HK-2 (cell line): ENCODE data around the gene MKRN1.
A peak's percentile ranks its signal among the peaks of the same experiment; 100 is the strongest.
"Not testable (repeated sequence)": the region's sequence is repeated elsewhere in the genome, so short reads cannot be mapped to it uniquely, and the experiment has no call there.

Experiments
- DNase-seq: peaks from one replicate; pipeline ENCODE4 v3.0.0-alpha.2; 2018; ENCODE audit not compliant: unreplicated experiment

MKRN1 gene, protein sequence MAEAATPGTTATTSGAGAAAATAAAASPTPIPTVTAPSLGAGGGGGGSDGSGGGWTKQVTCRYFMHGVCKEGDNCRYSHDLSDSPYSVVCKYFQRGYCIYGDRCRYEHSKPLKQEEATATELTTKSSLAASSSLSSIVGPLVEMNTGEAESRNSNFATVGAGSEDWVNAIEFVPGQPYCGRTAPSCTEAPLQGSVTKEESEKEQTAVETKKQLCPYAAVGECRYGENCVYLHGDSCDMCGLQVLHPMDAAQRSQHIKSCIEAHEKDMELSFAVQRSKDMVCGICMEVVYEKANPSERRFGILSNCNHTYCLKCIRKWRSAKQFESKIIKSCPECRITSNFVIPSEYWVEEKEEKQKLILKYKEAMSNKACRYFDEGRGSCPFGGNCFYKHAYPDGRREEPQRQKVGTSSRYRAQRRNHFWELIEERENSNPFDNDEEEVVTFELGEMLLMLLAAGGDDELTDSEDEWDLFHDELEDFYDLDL

DNA sequence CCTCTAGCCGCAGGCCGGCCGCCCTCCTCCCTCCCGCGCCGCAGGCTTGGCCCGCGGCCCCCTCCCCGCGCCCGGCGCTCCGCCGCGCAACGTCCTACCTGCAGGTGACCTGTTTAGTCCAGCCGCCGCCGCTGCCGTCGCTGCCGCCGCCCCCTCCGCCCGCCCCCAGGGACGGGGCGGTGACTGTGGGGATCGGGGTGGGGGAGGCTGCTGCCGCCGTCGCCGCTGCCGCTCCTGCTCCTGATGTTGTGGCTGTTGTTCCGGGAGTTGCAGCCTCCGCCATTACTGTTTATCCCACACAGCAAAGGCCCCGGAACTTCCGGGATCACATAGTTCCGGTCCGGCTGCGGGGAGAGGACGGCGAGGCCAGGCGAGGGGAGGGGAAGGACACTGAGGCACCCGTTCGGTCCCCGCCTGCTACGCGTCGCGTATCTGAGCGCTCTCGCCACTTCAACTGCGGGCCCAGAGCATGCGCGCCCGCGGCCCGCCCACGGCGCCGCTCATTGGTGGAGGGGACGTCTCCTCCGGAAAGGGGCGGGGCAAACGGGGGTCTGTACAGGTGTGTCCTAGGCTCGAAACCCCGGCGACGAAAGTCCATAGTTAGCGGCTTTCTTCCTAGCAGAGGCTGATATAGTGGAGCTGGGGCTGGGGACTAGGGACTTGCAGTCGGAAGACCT, at the start of gene MKRN1:
TSS of gene MKRN1 (minus strand) at position 444 of the 677 bp plus-strand sequence. CDS start at position 283, 161 bp downstream.
- peak; percentile 93 for DNase-seq

DNA sequence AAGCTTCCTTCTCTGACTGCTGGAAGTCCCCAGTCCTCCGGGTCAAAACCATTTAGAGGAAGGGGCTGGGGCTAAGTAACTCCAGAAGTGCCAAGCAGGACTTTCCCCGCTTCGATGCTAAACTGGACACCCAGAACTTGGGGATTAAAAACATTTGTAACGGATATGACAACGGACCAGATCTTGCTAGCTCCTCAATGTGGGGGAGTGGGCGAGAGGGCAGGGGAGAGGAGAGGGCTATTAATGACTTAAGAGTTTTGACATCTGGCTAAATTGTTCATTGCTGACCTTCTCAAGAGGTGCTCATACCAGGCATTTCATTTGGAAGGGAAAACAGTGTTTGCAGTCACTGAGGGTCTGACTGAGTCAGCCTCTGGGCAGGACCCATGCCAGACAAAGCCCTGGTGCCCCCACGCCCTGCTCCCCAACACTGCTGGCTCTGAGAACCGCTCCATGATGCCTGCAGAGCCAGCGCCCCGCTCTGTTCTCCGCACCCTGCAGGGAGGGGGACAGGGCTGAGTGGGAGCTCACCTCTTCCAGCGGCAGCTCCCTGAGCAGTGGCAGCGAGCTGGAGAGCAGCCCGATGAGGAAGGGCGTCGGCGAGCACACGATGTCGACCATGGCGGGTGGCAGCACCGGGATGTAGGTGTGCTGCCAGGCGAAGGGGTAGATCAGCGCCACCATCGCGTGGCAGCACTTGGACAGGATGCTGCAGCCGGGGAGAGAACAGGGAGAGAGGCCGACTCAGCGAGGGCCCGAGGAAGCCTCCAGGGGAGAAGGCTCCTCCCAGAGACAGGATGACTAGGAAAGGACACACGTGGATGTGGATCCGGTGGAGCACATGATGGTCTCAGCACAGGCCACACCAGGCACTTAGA, 47.7 kb upstream of the MKRN1 start:
- no peak for DNase-seq

DNA sequence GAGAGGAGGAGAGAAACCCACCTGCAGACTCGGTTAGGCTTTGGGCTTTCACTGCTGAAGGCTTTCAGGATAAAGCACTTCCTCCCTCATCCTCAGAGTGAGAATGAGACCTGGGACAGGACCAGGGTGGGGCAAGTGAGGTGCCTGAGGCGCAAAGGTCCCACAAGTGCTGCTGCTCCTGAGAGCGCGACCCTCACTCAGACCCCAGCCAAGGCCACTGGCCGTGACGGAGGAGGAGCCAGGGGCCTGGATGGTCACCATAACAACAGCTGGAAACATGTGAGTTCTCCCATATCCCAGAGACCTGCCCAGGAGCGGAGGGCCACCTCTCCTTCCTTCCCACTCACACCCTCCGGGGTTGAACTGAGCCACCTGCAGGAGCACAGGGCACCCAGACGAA, 46.9 kb upstream of the MKRN1 start:
- no peak for DNase-seq

DNA sequence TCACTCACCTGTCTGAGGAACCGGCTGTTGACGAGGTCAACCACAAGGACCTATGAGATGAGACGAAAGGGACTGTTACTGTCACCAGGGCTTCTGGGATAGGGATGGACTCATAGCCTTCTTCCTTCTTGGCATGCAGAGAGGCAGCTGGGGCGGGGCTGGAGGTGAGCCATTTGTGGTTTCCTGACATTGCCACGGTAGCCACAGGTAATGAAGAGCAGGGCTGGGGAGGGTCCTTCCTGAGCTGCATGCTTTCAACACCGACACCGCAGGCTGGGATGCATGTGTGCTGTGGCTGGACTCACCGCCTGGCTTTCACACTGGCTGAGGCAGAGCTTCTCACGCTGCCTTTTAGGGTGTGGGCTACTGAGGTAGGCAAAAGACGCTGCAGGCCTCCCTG, 46.4 kb upstream of the MKRN1 start:
- no peak for DNase-seq

DNA sequence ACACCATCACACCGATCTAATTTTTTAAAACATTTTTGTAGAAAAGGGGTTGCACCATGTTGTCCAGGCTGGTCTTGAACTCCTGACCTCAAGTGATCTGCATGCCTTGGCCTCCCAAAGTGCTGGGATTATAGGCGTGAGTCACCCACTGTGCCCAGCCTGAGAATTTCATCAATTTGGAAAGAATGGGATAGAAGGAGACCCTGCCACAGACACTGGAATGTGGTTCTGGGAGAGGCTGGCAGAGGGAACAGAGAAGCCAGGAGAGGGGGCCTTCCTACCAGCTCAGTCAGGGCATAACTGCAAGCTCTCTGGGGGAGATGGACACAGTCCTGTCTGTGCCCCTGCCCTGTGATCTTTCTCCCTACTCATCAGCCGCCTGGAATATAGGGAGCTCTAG, 42.1 kb upstream of the MKRN1 start:
- no peak for DNase-seq

DNA sequence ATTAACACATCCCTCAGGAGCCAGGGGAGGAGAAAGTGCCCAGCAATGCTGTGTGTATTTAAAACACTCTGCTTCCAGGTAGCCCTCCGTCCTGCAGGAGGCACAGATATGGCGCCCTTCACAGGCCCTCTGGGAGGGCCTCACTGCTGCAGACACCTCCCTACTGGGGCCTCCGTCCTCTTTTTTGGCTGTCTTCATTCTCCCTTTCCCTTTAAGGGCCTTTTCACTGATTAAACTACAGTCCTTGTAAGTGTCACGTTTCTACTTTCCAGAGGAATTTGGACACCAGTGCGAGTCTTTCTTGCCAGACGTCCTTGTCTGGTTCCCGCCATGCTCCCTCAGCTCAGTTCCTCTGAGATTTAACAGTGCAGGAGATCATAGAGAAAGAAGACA, 39.7 kb upstream of the MKRN1 start:
- DNase-seq = no peak

DNA sequence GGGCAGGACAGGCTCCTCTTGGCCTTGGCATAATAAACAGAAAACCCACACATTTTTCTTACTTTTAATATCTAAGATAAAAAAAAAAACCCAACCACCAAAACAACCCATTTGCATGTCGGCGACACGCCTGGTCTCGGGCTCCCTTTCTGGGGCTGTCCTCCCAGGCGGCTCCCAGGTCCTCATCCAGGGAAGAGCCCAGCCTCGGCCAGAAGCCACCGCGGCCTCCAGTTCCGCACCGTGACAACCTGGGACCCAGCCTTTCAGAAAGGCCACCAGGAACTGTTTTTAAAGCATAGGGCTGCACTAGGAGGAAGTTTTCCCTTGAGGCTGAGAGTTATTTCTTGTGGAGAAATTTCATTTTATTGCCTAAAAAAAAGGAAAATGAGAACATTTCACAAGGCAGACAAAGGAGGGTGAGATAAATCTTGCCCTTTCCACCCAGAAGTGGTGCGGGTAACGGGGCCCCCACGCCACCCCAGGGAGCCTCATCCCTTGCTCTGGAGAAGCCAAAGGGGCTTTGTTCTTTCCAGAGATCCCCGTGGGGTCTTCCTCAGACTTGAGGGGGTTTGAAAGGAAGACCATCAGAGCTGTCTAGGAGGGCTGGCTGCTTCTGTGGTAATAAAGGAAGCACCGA, 39.2 kb upstream of the MKRN1 start:
- DNase-seq = no peak

DNA sequence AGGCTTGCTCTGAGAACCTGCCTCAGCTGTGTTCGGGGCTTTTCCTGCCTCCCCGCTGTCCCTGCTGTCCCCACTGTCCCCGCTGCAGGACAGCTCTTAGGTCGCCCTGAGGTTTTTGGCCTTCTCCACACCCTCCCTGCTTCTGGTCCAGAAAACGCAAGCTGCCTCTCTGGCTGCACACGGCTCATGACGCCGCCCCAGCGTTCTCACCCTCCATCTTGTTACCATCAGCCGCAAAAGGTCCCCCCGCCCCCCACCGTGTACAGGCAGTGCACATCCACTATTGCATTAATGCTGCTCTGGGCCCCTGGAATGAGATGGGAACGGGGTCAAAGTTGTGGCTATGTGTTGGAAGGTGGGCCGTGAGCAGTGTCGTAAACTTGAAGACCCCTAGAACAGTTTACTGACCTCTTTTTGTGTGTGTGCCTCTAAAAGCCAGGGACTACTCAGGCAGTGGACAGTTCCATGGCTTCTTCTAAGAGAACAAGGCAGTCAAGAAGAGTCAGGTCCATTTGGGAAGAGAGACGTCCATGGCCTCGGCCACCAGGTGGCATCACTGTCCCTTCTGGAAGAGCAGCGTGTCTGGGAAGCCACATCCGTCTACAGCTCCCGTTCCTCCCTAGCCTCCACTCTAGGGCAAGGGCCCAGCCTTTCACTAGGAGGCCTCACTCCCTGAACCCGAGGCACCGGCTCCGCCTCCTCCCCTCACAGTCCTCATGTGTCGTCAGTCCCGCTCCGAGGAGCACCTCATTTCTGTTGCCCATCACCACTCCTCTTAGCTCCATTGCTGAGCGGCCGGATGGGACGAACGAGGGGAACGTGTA, 38.5 kb upstream of the MKRN1 start:
- peak; percentile 86 for DNase-seq

DNA sequence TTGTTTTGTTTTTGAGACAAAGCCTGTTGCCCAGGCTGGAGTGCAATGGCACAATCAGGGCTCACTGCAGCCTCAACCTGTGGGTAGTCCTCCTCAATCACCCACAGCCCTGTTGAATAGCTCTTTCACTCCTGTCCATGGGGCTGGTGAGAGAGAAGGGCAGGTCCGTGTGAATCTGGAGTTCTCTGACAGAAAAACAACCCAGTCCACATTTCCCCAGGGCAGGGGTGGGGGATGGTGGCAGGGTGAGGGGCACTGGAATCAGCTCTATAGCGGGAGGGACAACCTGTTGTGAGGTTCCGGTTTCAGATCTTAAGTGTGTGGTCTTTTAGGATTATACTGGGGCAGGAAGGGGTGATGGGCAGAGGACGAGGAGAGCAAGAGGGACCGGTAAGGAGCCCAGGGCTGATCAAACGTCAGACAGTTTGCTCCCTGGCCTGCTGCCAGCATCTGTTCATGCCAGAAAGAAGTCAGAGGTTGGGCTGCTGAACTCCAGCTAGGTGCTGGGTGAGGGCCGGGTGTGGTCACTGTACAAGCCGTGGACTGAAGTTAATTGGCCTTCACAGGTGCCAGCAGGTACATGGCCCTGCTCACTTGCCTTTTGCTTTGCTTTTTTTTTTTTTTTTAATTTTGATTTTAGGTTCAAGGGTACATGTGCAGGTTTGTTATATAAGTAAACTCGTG, 33.2 kb upstream of the MKRN1 start:
- DNase-seq = peak; percentile 29

DNA sequence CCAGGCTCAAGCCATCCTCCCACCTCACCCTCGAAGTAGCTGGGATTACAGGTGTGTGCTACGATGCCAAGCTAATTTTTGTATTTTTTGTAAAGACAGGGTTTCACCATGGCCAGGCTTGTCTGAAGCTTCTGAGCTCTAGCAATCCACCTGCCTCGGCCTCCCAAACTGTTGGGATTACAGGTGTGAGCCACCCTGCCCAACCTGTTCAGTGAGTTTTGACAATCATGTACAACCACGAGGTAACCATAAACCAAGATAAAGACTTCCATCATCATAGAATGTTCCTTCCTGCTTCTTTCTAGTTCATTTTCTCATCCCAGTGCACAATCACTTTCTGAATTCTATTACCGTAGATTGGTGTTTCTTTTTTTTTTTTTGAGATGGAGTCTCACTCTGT, 30.5 kb upstream of the MKRN1 start:
- no peak for DNase-seq

DNA sequence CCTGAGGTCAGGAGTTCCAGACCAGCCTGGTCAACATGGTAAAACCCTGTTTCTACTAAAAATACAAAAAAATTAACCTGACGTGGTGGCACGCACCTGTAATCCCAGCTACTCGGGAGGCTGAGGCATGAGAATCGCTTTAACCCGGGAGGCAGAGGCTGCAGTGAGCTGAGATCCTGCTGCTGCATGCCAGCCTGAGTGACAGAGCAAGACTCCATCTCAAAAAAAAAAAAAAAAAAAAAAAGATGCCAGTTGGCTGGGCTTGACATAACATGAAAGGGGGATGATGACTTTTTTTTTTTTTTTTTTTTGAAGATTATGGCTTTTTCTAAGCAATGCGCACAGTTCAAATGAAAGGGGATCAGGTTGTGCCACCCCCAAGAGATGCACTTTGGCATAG, 28.3 kb upstream of the MKRN1 start:
- not testable (repeated sequence) for DNase-seq

DNA sequence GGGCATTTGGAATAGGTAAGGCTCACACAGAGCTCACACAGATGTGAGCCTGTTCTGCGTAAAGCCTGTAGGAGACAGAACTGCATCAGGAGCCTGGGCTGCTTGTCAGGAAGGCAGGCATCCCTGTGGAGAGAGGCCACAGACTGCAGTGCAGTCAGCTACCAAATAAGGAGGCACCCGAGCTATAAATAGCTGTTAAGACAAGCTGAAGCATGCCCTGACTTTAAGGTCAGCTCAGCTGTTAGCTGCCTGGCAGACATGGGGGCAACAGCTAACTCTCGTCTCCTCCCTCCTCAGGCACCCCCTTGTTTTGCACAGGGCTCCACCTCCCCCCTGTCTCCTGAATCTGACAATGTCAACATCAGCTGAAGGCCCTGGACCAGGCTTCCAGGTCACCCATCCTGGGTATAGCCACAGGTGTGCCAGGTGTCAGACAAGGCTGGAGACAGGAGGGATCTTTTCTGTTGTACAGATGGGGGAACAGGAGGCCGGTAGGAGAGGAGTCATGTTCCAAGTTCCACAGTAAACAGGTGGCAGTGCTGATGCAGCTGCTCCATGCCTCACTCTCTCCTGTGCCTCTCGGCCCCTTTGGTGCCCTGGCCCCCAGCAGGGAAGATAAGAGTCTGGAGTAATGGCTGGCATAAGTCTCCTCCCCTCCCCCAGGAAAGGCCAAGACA, 27.6 kb upstream of the MKRN1 start:
- no peak for DNase-seq

DNA sequence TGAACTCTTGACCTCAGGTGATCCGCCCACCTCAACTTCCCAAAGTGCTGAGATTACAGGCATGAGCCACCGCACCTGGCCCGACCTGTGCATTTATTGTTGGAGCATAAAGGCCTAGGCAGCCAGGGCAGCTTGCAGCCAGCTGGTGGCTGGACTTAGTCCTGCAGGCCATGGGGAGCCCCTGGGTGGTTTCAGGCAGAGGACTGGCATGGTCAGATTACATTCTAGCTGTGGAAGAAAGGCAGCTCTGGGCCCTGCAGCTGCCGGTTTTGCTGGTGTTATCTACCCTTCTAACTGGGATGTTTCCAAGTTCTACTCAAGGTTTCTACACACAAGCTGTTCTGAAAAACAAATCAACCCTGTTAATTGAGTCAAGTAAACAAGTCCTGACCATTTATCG, 22.7 kb upstream of the MKRN1 start:
- no peak for DNase-seq

DNA sequence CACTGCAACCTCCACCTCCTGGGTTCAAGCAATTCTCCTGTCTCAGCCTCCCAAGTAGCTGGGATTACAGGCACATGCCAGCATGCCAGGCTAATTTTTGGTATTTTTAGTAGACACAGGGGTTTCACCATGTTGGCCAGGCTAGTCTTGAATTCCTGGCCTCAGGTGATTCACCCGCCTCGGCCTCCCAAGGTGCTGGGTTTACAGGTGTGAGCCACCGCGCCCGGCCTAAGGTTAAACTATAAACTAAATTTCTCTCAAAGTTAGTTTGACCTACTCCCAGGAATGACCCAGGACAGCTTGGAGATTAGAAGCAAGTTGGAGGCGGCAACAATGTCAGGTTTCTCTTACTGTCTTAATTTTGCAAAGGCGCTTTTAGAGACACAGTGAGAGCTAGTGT, 18.5 kb upstream of the MKRN1 start:
- not testable (repeated sequence) for DNase-seq

DNA sequence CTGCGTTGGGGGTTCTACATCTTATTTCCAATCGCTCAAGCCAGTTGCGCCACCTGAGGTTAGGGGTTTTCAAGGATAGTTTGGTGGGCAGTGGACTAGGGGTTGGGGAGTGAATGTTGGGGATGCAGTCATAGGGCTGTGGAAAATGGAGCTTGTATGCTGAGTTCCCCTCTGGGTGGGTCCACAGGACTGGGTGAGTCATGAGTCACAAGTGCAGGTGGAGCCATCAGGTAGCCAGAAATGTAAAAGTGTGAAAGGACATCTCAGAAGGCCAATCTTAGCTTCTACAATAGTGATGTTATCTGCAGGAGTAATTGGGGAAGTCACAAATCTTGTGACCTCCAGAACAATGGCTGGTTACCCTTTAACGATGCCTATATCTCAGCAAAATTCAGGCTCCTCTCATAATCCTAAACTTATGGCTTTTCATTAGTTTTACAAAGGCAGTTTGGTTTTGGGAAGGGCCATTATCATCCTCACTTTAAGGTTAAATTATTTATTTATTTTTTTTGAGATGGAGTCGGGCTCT, 18.0 kb upstream of the MKRN1 start:
- no peak for DNase-seq

DNA sequence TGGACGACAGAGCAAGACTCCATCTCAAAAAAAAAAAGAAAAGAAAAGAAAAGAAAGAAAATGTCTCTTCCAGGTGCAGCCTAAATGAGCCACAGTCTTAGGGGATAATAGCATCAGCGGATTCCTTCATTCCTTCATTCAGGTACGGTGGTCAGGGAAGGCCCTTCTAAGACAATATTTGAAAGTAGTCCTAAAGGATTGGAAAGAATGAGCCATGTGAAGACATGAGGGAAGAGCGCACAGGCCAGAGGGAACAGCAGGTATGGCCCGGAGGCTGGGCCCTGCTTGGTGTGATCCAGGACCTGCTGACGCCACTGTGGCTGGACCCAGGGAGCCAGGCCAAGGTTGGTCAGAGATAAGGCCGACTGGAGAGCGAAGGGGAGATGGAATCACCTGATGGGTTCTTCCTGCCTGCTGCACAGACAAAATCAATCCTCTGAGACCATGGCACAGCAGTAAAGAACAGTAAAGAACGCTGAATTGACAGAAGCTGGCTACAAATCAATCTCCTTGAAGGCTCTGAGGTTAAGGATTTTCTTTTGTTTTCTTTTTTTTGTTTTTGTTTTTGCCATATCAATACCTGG, 16.3 kb upstream of the MKRN1 start:
- no peak for DNase-seq

DNA sequence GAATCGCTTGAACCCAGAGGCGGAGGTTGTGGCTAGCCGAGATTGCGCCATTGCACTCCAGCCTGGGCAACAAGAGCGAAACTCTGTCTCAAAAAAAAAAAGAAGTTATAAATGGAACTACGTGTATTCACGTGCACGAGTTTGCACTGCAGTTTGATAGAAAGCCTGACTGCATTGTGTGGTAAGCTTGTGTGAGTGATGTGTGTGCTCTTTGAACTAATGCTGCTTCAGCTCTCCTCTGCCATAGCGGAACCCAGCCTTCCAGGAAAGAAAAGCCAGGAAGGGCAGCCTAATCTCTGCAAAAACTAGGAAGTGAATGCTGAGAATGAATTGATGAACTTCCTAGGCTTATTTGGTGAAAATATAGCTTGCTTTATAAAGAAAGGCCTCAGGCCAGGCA, 15.6 kb upstream of the MKRN1 start:
- DNase-seq = no peak

DNA sequence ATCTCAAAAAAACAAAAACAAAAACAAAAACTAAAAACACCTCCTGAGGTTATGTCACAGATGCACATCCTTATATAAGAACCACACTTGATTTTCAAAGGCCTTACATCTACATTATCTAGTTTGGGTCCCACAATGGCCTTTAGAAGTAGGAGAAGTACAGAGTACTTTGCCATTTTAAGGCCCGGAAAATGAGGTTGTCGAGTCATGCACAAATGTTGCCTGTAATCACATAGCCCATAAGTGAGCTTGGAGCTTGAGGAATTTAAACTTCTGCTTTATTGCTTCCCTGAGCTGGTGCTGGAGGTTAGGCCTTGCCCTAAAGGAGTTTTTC, 9.7 kb upstream of the MKRN1 start:
- no peak for DNase-seq
